ENCODE results near the gene DIP2C.
"Not testable (repeated sequence)": the region's sequence is repeated elsewhere in the genome, so short reads cannot be mapped to it uniquely, and the experiment has no call there.

The DIP2C gene

DNA sequence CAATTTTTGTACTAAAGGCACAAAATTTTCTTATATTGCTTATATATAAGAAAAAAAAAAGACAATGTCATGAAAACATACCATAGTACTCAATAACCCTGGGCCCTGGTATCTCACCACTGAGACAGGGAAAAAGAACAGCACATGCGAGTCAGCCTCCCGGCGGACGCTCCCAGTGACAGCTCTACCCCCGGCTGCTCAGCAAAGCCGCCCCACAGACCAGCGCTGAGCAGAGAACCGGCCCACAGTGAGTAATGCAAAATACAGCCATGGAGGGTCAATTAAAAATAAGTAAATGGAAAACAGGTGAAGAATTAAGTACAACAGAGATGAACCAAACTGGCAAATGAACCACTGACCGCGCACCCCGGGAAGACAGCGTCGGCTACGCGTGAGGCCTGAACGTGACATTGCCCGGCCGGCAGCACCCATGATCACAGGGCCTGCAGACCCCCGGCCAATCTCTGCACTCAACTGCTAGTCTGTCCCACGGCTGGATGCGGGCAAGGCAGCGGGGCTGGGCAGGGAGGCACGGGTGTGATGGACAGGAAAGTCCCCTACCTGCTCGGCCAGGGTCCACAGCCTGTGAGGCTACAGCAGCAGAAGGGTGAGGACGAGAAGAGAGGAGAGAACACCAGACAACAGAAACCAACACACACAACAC is 378.4 kb downstream of the DIP2C start:
- no peak for DNase-seq

DNA sequence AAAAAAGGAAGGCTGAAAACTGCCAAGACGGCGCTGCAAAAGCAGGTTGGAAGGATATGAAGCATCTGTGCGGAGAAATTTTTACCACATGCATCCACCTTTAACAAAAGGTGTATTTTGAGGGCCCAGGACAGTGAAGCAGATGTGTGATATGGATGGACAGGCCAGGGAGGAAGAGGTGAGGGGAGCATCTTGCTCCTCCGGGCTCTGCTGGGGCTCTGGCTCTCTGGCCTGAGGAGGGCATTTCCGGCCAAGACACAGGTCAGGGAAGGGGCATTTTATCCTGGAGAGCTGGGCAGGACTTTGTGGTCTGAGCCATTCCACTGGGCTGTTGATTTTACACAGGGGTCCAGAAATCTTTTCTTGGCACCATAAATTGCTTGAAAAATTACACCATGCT is 379.1 kb downstream of the DIP2C start:
- no peak for DNase-seq

DNA sequence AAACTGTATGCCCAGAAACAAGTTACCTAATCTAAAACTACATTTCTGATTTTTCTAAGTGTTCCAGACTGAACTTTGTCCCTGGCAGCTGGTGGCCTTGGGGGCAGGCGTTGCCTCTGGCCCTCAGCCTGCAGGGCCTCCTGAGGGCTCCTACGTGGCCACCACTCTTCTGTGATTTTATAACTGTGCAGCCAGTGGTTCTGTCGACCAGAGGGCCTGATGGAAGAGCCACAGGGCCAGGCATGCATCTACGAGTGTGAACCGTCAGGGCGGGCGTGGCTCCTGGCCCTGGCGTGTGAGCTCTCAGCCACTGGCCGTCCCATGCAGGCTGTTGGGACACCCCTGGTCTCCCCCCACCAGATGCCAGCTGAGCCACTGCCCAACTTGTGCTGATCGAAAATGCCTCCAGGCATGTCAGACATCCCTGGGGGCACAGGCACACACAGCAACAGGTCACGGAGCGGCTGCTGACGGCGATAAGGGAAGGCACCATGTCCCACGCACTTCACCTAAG is 380.8 kb downstream of the DIP2C start:
- DNase-seq: no peak

DNA sequence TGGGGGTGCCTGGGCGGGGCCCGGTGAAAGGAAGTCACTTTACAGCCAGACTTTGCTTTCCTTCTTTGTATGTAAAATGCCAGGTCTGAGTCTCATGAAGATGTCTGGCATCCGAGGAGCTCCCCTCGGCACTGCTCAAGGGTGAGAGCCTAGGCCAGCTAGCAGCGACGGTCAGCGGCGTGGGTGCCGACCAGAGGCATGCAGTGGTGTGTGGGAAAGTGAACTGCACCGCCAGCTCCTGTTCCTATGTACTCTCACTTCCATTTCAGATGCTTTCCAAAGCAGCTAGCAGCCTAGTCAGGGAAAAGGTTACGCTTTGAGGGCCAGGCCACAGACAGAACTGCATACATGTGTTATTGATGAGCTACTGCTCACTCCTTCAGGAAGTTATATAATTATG is 381.4 kb downstream of the DIP2C start:
- no peak for DNase-seq

DNA sequence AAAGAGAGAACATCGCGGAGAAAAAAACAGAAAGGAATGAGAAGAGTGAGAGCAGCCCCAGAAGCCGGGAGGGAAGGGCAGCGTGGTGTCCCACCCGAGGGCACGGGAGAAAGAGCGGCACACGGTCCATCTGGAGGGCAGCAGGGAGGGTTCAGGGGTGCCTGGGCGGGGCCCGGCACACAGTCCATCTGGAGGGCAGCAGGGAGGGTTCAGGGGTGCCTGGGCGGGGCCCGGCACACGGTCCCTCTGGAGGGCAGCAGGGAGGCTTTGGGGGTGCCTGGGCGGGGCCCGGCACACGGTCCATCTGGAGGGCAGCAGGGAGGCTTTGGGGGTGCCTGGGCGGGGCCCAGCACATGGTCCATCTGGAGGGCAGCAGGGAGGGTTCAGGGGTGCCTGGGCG is 381.8 kb downstream of the DIP2C start:
- no peak for DNase-seq

DNA sequence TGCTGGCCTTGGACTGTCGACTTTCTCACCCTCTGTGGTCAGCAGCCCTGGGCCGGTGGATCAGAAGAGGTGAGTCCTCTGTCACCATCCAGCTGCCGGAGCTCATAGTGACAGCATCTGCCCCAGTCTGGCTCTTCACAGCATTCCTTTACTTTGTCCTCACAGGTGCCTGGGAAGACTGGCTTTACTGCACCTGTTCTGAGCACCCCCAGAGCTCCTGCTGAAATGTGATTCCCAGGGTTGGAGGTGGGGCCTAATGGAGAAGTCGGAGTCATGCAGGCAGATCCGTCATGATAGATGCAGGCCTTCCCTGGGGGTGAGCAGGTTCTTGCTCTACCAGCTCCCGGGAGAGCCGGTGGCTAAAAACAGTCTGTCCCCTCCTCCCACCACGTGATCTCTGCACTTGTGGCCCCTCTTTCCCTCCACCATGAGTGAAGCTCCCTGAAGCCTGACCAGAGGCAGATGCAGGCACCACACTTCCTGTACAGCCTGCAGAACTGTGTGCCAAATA is 382.7 kb downstream of the DIP2C start:
- no peak for DNase-seq

DNA sequence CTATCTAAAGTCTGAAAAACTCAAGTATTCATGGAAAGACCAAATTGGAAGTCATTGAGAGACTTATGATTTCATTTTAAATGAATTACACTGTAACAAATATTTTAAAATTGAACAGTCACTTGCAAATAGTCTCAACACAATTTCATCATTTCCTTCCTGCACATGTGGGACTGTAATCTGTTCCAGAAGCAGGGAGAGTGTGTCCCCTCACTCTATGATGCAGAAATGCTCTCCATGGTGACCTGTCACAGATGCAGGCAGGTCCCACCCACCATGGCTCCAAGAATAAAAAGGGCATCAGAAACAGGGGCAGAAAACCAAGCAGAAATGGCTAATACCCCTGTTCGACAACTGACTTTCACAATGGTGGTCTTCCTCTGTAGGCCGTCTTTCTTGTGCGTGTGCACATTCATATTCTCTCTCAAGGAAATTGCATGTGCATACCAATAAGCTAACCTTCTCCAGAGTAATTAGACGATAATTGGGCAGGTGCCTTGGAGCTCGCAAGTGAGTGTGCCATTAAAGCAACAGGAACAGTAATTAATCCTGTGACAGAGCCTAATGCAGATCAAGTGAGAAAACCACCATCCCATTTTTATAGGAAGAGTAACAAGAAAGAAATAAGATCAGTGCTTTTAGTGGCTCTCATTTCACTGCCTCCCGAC is 383.3 kb downstream of the DIP2C start:
- DNase-seq: no peak

DNA sequence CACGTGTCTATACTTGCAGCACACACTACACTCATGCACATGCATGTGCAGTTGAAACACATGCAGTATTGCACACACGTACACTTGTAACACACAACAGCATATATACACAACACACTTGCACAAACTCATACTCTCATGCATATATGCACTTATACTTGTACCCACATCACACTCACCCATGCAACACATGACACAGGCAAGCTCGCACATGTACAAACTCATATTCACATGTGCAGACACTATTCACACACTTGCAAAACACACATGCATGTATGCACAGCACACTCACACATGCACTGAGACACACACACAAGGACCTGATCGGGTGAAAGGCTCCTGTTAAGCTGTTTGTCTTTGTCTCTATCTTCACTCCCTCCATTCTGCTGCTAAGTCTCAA is 384.4 kb downstream of the DIP2C start:
- no peak for DNase-seq

DNA sequence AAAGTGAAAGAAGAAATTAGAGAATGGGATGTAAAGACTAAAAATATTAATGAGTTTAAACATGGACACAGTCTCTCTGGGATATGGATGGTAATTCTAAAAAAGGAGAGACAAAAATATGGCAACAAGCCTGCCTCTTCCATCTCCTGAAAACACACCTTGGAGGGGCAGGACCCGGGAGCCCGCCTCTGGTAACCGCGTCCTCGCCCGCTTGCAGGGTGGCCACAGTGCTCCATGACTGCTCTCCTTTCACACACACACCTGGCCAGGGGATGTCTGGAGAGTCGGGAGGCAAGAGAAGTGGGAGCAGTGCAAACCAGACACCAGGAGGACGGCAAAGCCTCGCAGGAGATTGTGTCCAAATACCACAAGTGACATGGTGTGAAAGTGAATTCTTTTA is 387.9 kb downstream of the DIP2C start:
- DNase-seq: no peak

DNA sequence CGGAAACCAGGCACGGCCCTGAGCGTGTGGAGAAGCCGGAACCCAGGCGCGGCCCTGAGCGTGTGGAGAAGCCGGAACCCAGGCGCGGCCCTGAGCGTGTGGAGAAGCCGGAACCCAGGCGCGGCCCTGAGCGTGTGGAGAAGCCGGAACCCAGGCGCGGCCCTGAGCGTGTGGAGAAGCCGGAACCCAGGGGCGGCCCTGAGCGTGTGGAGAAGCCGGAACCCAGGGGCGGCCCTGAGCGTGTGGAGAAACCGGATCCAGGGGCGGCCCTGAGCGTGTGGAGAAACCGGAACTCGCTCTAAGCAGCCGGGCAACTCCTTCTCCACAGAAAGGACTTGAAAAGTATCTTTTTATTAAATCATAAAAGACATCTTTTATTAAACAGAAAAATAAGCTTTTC is 388.9 kb downstream of the DIP2C start:
- DNase-seq: not testable (repeated sequence)

DNA sequence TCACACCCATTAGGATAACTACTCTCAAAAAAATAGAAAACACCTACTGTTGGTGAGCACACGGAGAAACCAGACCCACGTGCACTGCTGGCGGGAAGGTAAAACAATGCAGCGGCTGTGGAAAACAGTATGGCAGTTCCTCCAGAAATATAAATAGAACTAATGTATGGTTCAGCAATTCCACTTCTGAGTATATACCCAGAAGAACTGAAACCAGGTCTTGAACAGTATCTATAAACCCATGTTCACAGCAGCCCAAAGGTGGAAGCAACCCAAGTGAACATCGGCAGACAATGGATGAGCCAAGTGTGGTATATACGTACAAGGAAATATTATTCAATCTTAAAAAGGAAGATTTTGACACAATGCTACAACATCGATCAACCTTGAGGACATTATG is 389.5 kb downstream of the DIP2C start:
- DNase-seq: no peak

DNA sequence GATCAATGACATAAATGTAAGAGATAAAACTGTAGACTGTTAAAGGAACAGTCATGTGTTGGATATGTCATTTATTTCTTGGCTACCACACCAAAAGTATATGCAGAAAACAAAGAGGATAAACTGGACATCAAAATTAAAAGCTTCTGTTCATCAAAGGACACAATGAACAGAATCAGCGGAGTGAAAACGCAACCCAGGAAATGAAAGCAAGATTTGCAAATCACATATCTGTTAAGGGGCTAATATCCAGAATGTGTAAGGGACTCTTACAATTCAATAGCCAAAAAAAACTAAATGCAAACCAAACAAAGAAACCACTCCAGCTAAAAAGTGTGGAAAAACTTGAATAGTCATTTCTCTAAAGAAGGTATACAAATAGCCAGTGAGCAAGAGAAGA is 390.0 kb downstream of the DIP2C start:
- no peak for DNase-seq

DNA sequence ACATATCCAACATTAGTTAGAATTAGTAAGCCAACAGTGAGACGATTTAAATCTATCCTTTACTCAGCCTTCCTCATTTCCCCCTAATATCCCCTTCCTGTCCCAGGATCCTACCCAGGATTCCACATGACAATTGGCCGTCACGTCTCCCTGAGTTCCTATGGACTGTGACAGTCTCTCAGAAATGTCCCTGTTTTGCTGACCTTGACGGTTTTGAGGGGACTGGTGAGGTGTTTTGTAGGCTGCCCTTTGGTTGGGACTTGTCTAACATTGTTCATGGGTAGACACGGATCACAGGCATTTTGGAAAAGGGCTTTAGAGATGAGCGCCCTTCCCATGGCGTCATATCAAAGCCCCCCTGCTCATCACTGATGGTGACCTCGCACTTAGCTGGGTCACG is 391.4 kb downstream of the DIP2C start:
- DNase-seq: no peak

DNA sequence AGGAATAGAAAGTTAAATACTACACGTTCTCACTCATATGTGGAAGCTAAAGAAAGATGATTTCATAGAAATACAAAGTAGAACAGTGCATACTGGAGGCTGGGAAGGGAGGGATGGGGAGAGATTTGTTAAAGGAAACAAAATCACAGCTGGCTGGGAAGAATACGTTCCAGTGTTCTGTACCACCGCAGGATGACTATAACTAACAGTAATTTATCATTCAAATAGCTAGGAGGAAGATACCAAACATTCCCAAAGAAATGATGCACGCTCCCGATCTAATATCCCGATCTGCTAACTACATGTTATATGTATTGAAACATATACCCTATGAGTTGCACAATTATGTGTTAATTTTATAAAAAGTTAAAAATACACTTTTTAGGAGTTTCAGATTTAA is 391.9 kb downstream of the DIP2C start:
- no peak for DNase-seq

DNA sequence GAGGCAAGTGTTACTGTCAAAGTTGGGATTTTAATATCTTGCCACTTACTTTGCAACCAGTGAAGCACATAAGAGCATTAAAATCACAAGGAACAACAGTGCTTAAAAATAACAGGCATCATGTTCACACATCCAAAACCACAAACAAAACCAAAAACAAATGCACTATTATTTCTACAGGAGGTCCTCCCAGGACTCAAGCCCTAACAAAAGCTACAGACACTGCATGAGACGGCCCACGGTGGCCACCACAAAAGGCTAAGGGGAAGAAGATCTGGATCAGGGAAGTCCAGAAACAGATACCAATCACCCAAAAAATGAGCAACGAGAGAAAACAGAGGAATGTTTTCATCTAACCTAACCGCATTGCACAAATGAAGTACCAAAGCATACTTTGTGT is 395.8 kb downstream of the DIP2C start:
- no peak for DNase-seq

DNA sequence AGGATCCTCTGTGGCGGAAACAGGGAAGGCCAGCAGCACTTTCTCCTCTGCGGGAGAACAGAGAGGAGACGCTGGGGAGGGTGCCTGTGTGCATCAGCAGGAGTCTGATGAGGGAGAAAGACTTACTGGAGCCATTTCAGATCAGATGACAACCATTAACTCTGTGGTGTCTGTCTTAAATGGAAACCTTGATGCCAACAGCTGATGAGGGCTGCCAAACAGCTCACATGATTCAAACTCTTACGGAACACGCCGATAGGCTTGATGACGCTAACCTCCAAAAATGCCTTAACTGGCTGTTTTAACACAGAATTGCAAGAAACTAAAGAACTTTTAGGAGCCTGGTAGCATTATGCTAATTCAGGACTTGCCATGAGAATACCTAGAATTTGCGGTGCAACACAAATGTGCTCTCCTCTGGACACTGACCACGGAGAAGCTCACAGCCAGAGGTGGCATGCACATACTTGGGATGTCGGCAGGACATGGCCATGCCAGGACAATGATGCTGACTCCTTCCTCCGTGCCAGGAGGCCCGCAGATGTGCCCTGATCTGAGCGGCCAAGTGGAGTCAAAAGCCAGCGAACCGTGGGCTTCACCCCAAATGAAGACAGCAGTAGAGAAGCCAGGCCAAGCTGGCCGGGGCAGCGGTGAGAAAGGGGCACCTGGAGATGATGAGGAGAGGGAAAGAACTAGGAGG is 399.3 kb downstream of the DIP2C start:
- no peak for DNase-seq

DNA sequence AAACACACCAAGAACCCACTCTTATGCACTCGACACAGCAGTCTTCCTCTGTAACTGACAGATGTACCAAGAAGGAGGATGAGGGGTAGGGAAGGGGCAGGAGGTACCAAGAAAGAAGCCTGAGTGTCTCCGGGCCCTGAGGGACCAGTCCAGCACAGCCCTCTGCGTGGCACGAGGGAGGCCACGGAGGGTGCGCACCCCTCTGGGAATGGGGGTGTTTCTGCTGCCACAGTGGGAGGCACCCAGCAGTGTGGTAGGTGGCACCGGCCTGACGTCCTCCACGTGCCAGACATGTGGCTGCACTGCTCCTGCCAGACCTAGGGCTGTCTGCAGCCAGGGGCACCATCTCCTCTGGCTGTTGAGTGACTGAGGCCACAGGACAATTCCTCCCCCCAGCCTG is 399.9 kb downstream of the DIP2C start:
- no peak for DNase-seq

DNA sequence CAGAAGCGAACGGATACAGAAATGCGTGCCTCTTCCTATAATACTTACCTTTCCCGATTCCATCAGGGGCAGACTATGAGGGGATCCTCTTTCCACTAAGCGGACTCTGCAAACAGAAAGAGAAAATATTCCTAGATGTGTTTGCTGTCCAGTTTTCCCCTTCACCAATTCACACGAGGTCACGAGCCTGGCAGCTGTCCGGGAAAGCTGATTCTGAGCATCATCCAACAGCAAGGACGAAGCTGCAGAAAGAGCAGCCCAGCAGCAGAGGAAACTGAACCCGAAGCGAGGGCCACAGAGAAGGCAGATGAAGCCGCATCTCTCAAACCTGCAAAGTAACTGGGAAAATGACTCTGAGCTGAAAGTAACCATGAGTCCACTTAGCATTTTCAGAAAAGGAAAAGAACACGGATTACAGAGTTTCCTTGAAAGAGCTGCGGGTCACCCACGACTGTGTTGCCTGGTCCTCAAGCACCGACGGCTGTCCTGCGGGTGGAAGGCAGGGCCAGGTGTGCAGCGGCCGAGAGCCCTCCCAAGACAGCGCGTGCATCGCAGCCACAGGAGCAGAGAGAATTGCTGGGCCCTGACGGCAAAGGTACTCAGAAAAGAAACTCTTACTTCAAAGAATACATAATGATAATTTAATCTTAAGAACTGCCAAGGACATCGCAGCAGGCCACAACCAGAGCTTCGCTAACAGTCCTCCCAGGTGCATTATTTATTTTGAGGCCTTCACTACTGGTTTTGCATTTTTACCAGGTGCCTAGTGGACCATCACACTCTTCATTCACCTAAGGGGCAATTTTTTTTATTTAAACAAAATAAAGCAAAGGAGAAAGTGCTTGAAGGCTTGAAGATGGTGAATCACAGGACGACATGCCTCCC is 400.9 kb downstream of the DIP2C start:
- DNase-seq: no peak

DNA sequence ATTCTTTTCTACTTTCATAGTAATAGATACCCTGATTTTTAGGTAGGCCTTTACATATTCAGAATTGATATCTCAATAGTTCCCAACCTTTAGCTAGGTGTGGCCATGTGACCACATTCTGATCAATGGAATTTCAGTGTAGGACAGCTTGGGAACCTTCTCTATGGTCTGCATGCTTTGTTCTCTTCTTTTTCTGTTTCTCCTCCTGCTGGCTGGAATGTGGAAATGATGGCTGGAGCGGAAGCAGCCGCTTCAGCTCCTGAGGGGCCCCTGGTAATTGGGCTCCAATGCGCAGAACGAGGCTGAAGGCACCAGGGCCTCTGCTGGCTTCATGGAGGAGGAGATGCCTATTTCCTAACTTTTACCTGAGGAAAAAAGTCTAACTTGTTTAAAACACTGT is 401.7 kb downstream of the DIP2C start:
- DNase-seq: no peak

DNA sequence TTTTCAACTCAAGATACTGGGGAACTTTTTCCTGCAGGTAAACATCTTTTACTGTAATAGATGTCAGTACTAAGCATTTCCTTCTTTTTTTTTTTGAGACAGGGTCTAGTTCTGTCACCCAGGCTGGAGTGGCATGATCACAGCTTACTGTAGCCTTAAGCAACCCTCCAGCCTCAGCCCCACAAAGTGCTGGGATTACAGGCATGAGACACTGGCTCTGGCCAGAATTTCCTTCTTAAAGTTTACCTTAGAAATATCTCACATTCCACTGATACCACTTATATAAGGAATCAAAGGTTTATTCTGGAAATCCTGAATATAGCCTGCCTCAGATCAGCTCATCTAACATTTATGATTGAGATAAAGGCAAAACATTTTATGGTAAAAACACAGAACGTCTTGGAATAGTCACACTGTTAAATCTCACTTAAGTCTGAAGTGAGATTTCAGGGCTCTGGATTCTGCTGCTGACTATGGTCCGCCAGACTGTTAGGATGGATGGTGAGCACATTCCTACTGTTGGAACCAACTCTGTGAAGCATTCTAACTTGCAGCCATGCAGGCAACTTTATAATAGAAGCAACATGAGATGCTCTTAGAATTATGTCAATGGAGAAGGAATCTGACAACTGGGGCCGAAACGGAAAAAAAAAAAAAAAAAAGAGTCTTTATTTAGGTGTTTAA is 402.3 kb downstream of the DIP2C start:
- no peak for DNase-seq

DNA sequence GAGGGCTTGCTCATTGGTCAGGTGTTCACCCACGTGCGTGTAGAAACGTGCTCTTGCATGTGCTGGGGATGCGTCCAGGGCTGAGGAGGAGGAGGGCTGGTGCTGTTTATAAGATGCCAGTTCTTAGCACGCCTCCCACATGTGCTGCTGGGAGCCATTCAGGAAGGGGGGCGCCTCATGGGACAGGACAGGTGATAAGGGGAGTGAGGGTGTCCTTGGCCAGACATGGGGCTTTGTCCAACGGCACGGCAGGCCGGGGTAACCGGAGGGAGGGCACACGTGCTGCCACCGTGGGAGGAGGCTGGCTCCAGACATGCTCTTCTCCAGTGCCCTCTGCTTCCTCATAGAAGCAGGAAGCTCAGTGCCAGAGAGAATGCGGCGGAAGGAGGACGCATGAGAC is 404.3 kb downstream of the DIP2C start:
- no peak for DNase-seq

DNA sequence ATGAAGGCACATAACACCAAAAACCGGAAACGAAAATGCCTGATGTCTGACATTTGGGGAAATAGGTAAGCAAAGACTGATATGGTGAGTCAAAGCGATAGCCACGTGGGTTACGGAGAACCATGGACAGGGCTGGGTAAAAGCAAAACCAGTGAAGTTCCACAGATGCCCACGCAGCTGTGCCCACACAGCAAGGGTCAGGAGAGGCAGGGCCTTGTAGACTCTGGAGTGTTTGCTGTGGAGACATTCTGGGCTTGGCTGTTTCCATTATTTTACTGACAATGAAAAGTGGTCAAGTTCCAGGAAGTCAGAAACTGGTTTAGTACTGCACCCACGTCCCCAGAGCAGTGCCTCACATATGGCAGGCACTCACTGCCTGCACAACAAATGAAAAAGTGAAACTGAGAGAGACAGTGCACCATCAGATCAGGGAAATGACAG is 405.5 kb downstream of the DIP2C start:
- DNase-seq: no peak

Data from central memory CD4-positive, alpha-beta T cell (primary cell).